KMS-11 (cell line): ENCODE data around the gene DHRS3.

Source experiments
- H2AFZ ChIP-seq: fragments of 200-600 bp; sonication (generic); 2 replicates; pipeline ENCODE4 v1.6.1; 2016; ENCODE audit warnings: antibody characterized with exemption, mixed run types, low read depth
- H3K27ac ChIP-seq: fragments of 200-600 bp; sonication (generic); 2 replicates; pipeline ENCODE4 v1.6.1; 2016; ENCODE audit warnings: mild to moderate bottlenecking, mixed run types
- H3K27me3 ChIP-seq: fragments of 200-600 bp; sonication (generic); 2 replicates; pipeline ENCODE4 v1.6.1; 2017; ENCODE audit warnings: mild to moderate bottlenecking, low read depth, mixed run types, moderate library complexity; ENCODE audit not compliant: insufficient read depth
- H3K36me3 ChIP-seq: fragments of 200-600 bp; sonication (generic); 2 replicates; pipeline ENCODE4 v1.6.1; 2017; ENCODE audit warnings: mild to moderate bottlenecking, mixed run types; ENCODE audit not compliant: insufficient read depth
- H3K4me1 ChIP-seq: fragments of 200-600 bp; sonication (generic); 2 replicates; pipeline ENCODE4 v1.6.1; 2016; ENCODE audit warnings: mild to moderate bottlenecking, low read depth, mixed run types; ENCODE audit not compliant: poor library complexity, severe bottlenecking
- H3K4me2 ChIP-seq: fragments of 200-600 bp; sonication (generic); 2 replicates; pipeline ENCODE4 v1.7.0; 2016; ENCODE audit warnings: mild to moderate bottlenecking, mixed run types
- H3K4me3 ChIP-seq: fragments of 200-600 bp; sonication (generic); IDR thresholded peaks from 2 replicates; pipeline ENCODE4 v1.6.1; 2017; ENCODE audit warnings: low read depth, low read length, mixed read lengths; ENCODE audit not compliant: insufficient read depth
- H3K79me2 ChIP-seq: fragments of 200-600 bp; sonication (generic); 2 replicates; pipeline ENCODE4 v1.6.1; 2016; ENCODE audit warnings: low read depth, mixed run types; ENCODE audit not compliant: insufficient read depth
- H3K9ac ChIP-seq: fragments of 200-600 bp; sonication (generic); 2 replicates; pipeline ENCODE4 v1.6.1; 2016; ENCODE audit warnings: mild to moderate bottlenecking, mixed run types
- H4K20me1 ChIP-seq: fragments of 200-600 bp; sonication (generic); 2 replicates; pipeline ENCODE4 v1.6.1; 2016; ENCODE audit warnings: mild to moderate bottlenecking, mixed run types; ENCODE audit not compliant: insufficient read depth
- TF ChIP-seq, protein P1 (sequence below): fragments of 200-600 bp; sonication (generic); conservative IDR thresholded peaks from 2 replicates; pipeline ENCODE4 v1.6.1; 2017; ENCODE audit warnings: low read depth, mild to moderate bottlenecking, antibody characterized with exemption, low read length, moderate library complexity, mixed read lengths

The DHRS3 gene

DNA sequence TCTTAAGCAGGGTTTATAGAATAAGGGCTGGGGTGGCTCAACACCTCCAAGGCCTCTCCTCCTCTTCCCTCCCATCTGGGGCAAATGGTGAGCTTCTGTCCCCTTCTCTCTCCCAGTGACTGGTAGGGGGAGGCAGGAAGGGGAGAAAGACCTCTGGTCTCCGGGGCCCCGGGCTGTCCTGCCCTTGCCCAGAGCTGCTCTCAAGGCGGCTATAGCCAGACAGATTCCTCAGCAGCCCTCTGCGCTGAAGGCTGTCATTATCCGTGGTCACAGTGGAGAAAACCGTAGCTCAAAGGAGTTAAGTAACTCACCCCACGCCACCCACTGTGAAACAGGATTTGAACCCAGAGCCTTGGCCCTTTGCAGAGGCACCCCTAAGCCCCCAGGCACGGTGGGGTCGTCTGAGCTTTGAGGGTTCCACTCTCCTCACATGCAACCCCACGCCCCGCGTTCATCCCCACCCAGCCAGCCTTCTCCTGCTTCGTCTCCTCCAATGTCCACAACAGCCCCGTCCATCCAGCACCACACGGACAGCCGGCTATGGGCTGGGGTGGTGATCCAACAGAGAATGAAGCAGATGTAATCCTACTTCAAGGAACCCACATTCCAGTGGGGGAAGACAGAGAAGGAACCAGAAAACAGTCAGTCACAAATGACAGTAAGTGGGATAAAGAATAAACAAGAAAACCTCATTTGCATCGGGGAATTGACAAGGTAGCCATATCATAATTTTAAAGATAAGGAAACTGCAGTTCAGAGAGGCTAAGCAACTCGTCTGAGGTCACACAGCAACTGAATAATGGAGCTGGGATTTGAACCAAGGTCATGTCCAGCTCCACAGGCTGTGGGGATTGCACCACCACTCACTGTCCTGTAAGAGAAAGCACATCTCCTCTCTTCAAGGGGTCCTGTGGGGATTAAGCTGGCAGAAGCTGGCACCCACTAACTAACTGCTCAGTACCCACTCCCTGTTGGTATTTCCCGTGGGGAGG is 31.8 kb downstream of the DHRS3 start:
- Histone ChIP-seq H3K9ac (no peak overlapping the region), H3K27ac (no peak overlapping the region), H3K79me2 (no peaks in the 10 kb centered on the region), H3K27me3 (no peaks in the 10 kb centered on the region), H3K4me3 (no peak overlapping the region), H3K4me1 (no peaks in the 10 kb centered on the region), H2AFZ (no peak overlapping the region), H3K4me2 (no peak overlapping the region), H4K20me1 (no peaks in the 10 kb centered on the region), H3K36me3 (no peaks in the 10 kb centered on the region)
- TF ChIP-seq, protein P1, sequence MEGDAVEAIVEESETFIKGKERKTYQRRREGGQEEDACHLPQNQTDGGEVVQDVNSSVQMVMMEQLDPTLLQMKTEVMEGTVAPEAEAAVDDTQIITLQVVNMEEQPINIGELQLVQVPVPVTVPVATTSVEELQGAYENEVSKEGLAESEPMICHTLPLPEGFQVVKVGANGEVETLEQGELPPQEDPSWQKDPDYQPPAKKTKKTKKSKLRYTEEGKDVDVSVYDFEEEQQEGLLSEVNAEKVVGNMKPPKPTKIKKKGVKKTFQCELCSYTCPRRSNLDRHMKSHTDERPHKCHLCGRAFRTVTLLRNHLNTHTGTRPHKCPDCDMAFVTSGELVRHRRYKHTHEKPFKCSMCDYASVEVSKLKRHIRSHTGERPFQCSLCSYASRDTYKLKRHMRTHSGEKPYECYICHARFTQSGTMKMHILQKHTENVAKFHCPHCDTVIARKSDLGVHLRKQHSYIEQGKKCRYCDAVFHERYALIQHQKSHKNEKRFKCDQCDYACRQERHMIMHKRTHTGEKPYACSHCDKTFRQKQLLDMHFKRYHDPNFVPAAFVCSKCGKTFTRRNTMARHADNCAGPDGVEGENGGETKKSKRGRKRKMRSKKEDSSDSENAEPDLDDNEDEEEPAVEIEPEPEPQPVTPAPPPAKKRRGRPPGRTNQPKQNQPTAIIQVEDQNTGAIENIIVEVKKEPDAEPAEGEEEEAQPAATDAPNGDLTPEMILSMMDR: no peak

DNA sequence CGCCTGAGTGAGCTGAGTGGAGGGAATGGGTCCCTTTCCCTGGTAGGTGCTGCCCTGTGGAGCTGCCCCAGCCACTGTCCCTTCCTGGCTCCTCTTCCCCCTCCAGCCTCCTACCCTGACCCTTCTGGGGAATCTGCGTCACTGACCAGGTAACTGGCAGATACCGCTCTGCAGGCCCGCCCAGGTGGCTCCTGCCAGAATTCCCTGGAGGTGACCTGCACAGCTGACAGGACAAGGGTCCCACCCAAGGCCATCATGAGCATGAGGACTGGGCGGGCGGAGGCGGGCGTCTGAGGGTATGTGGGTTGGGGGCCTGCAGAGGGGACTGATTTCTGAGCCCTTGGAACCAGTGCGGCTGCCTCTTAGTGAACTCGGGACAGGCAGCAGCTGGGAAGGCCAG is 32.5 kb downstream of the DHRS3 start:
- Histone ChIP-seq H3K4me3 (no peak overlapping the region), H3K9ac (no peak overlapping the region), H3K79me2 (no peaks in the 10 kb centered on the region), H2AFZ (no peak overlapping the region), H3K36me3 (no peaks in the 10 kb centered on the region), H3K27me3 (no peaks in the 10 kb centered on the region), H3K27ac (no peak overlapping the region), H3K4me2 (no peak overlapping the region), H3K4me1 (no peaks in the 10 kb centered on the region), H4K20me1 (no peaks in the 10 kb centered on the region)
- TF ChIP-seq, protein P1: no peak

DNA sequence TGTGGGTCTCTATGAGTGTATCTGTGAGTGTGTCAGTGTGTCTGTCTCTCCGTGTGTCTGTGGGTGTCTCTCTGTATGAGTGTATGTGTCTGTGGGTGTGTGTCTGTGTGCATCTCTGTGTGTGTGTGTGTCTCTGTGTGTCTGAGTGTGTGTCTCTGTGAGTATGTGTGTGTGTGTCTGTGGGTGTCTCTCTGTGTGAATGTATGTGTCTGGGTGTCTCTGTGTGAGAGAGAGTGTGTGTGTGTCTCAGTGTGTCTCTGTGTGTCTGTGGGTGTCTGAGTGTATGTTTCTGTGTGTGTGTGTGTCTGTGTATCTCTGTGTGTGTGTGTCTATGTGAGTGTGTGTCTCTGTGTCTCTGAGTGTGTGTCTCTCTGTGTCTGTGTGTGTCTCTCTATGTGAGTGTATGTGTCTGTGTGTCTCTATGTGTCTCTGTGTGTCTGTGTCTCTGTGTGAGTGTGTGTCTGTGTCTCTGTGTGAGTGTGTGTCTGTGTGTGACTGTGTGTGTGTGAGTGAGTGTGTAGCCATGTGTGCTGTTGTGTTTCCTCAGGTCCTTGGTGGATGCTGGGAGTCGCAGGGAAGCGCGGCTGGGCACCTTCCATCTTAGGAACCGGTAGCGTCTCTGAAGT is 33.0 kb downstream of the DHRS3 start:
- Histone ChIP-seq H3K9ac (no peak overlapping the region), H3K4me1 (no peaks in the 10 kb centered on the region), H3K27ac (no peak overlapping the region), H3K79me2 (no peaks in the 10 kb centered on the region), H3K36me3 (no peaks in the 10 kb centered on the region), H4K20me1 (no peaks in the 10 kb centered on the region), H3K4me2 (no peak overlapping the region), H3K27me3 (no peaks in the 10 kb centered on the region), H3K4me3 (no peak overlapping the region), H2AFZ (no peak overlapping the region)
- TF ChIP-seq, protein P1: no peak

DNA sequence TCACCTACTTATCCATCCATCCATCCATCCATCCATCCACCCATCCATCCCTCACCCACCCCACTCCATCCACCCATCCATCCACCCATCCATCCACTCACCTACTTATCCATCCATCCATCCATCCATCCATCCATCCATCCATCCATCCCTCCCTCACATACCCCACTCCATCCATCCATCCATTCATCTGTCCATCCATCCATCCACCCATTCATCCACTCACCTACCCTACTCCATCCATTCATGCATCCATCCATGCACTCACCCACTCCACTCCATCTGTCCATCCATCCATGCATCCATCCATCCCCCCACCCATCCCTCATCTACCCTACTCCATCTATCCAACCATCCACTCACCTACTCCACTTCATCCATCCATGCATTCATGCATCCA is 34.5 kb downstream of the DHRS3 start:
- TF ChIP-seq, protein P1: no peak
- no peak overlapping the region for H3K4me3 ChIP-seq
- H4K20me1 ChIP-seq: no peaks in the 10 kb centered on the region
- no peak overlapping the region for H3K4me2 ChIP-seq
- no peak overlapping the region for H2AFZ ChIP-seq
- no peaks in the 10 kb centered on the region for H3K27me3 ChIP-seq
- no peak overlapping the region for H3K27ac ChIP-seq
- no peaks in the 10 kb centered on the region for H3K4me1 ChIP-seq
- no peak overlapping the region for H3K9ac ChIP-seq
- H3K79me2 ChIP-seq: no peaks in the 10 kb centered on the region
- no peaks in the 10 kb centered on the region for H3K36me3 ChIP-seq
